Measurements from ENCODE around the gene POLDIP2. TPM values are rescaled to one million over a fixed set of nuclear protein-coding genes. Genes with fewer than 3 reads are reported as not detected.

POLDIP2 gene
- polyA plus RNA-seq, 1 of the 3 experiments (the other 2 are of a cell fraction), result 98.1 TPM

DNA sequence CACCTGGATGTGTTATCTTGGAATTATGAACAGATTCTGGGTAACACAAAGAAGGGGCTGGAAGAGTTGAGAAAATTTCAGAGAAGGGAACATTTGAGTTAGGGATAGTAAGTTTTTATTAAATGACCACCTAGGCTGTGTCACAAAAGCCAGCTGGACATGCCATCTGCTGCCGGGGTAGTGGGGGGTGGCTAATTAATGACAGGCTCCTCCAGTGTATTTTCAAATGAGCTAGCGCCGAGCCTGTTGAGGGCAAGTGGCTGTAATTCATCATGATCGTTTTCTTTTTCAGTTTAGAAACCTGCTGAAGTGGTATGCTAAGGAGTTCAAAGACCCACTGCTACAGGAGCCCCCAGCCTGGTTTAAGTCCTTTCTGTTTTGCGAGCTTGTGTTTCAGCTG, 32.1 kb downstream of the POLDIP2 start:
- no peak overlapping the region for H2AFZ ChIP-seq (ENCODE audit: low read depth)
- ChIA-PET POLR2A (no interaction called here), CTCF (interaction anchor here (0.9 to 1.9 kb wide), 4 partner anchors 10 to 520 kb away, joined by 3 to 6 read pairs (median 4); partner anchors contain the start of genes IFT20 and TNFAIP1)
- H3K4me1 ChIP-seq (ENCODE audit: control insufficient read depth in 1 of 2, insufficient read depth in 2 of 2, low read depth in 1 of 2, low read length in 1 of 2), result peaks cover 0 to 6% of the 10 kb centered on the region in 2 experiments; a peak in 1 of 4 replicates
- peaks cover 18% of the 10 kb centered on the region for H3K79me2 ChIP-seq (ENCODE audit: insufficient read depth)
- no peak overlapping the region; a peak in 1 of 4 replicates for H3K27ac ChIP-seq (ENCODE audit: low read depth in 2 of 2, low read length in 1 of 2)
- H4K20me1 ChIP-seq (ENCODE audit: insufficient read depth), result no peaks in the 10 kb centered on the region
- H3K27me3 ChIP-seq (ENCODE audit: insufficient read depth), result no peaks in the 10 kb centered on the region
- WGBS (ENCODE audit: low lambda C conversion rate), result 67% methylated on average over 5 of the region's 5 CpGs
- no peaks in the 10 kb centered on the region for H3K9me3 ChIP-seq
- DNase-seq, result no peak
- H3K36me3 ChIP-seq (replicated peaks in 1 of 2; ENCODE audit: control insufficient read depth in 1 of 2, insufficient read depth in 2 of 2, low read length in 1 of 2), result peaks cover 25 to 32% of the 10 kb centered on the region in 2 experiments
- no peaks in the 10 kb centered on the region for H3K9me2 ChIP-seq
- no peak overlapping the region for H3K9ac ChIP-seq
- no peak overlapping the region for H3K4me3 ChIP-seq (ENCODE audit: low read depth in 2 of 2, low read length in 1 of 2)
- no peak overlapping the region for H3K4me2 ChIP-seq
- no peak for TF ChIP-seq TEAD4 (IDR thresholded peaks at IDR 0.05; ENCODE audit: borderline replicate concordance, insufficient read depth)
- no peak for TF ChIP-seq YY1 (IDR thresholded peaks at IDR 0.05; ENCODE audit: low read depth)
- TF ChIP-seq SIN3A (IDR thresholded peaks at IDR 0.05; ENCODE audit: borderline replicate concordance, low read depth, low read length), result no peak
- TF ChIP-seq, protein P1, sequence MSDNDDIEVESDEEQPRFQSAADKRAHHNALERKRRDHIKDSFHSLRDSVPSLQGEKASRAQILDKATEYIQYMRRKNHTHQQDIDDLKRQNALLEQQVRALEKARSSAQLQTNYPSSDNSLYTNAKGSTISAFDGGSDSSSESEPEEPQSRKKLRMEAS (IDR thresholded peaks at IDR 0.05; ENCODE audit: low read depth), result no peak
- no peak for TF ChIP-seq NRF1 (IDR thresholded peaks at IDR 0.05; ENCODE audit: low read depth, low read length)
- TF ChIP-seq REST (IDR thresholded peaks at IDR 0.05; ENCODE audit: low read depth, low read length), result no peak
- no peak for TF ChIP-seq FOXJ3 (CRISPR knock-in tag; IDR thresholded peaks at IDR 0.05)
- no peak for TF ChIP-seq GATA2 (CRISPR knock-in tag; IDR thresholded peaks at IDR 0.05)
- TF ChIP-seq PBX3 (IDR thresholded peaks at IDR 0.05), result no peak
- peaks cover 4% of the 10 kb centered on the region for H3F3A ChIP-seq (replicated peaks; ENCODE audit: insufficient read depth)

GRCh38 chr17:28324781-28325180, 32.5 kb downstream of the POLDIP2 start:
- DNase-seq, result no peak
- CTCF ChIA-PET, result interaction anchor here (0.7 to 1.9 kb wide), 5 partner anchors 11 to 592 kb away, joined by 3 to 6 read pairs (median 4); partner anchors contain the start of genes IFT20 and TNFAIP1
- TF ChIP-seq EP300 (IDR thresholded peaks at IDR 0.05; ENCODE audit: borderline replicate concordance in 1 of 2, low read depth in 1 of 2, low read length in 1 of 2) (no peak), SIN3A (IDR thresholded peaks at IDR 0.05; ENCODE audit: borderline replicate concordance, low read depth, low read length) (no peak), TEAD4 (IDR thresholded peaks at IDR 0.05; ENCODE audit: borderline replicate concordance, insufficient read depth) (no peak), MXI1 (IDR thresholded peaks at IDR 0.05; ENCODE audit: low read depth, low read length) (no peak), EZH2phosphoT487 (IDR thresholded peaks at IDR 0.05; ENCODE audit: borderline replicate concordance, low read depth) (no peak), TCF12 (IDR thresholded peaks at IDR 0.05) (no peak), ELF1 (IDR thresholded peaks at IDR 0.05) (no peak), RFX5 (IDR thresholded peaks at IDR 0.05; ENCODE audit: low read length) (no peak), CHD2 (IDR thresholded peaks at IDR 0.05; ENCODE audit: low read length, partially characterized antibody) (no peak)
- TF ChIP-seq, protein P2, sequence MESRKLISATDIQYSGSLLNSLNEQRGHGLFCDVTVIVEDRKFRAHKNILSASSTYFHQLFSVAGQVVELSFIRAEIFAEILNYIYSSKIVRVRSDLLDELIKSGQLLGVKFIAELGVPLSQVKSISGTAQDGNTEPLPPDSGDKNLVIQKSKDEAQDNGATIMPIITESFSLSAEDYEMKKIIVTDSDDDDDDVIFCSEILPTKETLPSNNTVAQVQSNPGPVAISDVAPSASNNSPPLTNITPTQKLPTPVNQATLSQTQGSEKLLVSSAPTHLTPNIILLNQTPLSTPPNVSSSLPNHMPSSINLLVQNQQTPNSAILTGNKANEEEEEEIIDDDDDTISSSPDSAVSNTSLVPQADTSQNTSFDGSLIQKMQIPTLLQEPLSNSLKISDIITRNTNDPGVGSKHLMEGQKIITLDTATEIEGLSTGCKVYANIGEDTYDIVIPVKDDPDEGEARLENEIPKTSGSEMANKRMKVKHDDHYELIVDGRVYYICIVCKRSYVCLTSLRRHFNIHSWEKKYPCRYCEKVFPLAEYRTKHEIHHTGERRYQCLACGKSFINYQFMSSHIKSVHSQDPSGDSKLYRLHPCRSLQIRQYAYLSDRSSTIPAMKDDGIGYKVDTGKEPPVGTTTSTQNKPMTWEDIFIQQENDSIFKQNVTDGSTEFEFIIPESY (IDR thresholded peaks at IDR 0.05; ENCODE audit: borderline replicate concordance, low read depth), result no peak
- TF ChIP-seq, protein P3, sequence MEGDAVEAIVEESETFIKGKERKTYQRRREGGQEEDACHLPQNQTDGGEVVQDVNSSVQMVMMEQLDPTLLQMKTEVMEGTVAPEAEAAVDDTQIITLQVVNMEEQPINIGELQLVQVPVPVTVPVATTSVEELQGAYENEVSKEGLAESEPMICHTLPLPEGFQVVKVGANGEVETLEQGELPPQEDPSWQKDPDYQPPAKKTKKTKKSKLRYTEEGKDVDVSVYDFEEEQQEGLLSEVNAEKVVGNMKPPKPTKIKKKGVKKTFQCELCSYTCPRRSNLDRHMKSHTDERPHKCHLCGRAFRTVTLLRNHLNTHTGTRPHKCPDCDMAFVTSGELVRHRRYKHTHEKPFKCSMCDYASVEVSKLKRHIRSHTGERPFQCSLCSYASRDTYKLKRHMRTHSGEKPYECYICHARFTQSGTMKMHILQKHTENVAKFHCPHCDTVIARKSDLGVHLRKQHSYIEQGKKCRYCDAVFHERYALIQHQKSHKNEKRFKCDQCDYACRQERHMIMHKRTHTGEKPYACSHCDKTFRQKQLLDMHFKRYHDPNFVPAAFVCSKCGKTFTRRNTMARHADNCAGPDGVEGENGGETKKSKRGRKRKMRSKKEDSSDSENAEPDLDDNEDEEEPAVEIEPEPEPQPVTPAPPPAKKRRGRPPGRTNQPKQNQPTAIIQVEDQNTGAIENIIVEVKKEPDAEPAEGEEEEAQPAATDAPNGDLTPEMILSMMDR (IDR thresholded peaks at IDR 0.05), result no peak
- TF ChIP-seq, protein P1 (IDR thresholded peaks at IDR 0.05; ENCODE audit: low read depth), result no peak

More at GRCh38 chr17:28324781-28325180, 32.5 kb downstream of the POLDIP2 start:
- no peak overlapping the region for H2AFZ ChIP-seq (ENCODE audit: low read depth)
- H4K20me1 ChIP-seq (ENCODE audit: insufficient read depth), result no peaks in the 10 kb centered on the region
- H3K36me3 ChIP-seq (replicated peaks in 1 of 2; ENCODE audit: control insufficient read depth in 1 of 2, insufficient read depth in 2 of 2, low read length in 1 of 2), result peaks cover 25 to 29% of the 10 kb centered on the region in 2 experiments
- peaks cover 22% of the 10 kb centered on the region for H3K79me2 ChIP-seq (ENCODE audit: insufficient read depth)
- H3K9me2 ChIP-seq, result no peaks in the 10 kb centered on the region
- H3K4me2 ChIP-seq, result no peak overlapping the region
- H3F3A ChIP-seq (replicated peaks; ENCODE audit: insufficient read depth), result peaks cover 4% of the 10 kb centered on the region
- no peak overlapping the region for H3K27ac ChIP-seq (ENCODE audit: low read depth in 2 of 2, low read length in 1 of 2)
- no peaks in the 10 kb centered on the region for H3K27me3 ChIP-seq (ENCODE audit: insufficient read depth)
- no peak overlapping the region for H3K9ac ChIP-seq
- no peaks in the 10 kb centered on the region for H3K9me3 ChIP-seq
- no peak overlapping the region for H3K4me3 ChIP-seq (ENCODE audit: low read depth in 2 of 2, low read length in 1 of 2)
- POLR2A ChIA-PET, result no interaction called here
- H3K4me1 ChIP-seq (ENCODE audit: control insufficient read depth in 1 of 2, insufficient read depth in 2 of 2, low read depth in 1 of 2, low read length in 1 of 2), result peaks cover 0 to 8% of the 10 kb centered on the region in 2 experiments; a peak in 1 of 4 replicates
- WGBS (ENCODE audit: low lambda C conversion rate), result 97% methylated on average over 3 of the region's 3 CpGs

All from SK-N-SH (cell line).